Kidney (tissue), 14 donors: ENCODE measurements around the gene EHD1. TPM values are rescaled to one million over a fixed set of nuclear protein-coding genes. Genes with fewer than 3 reads are reported as not detected.

Experiments
- DNase-seq, 5 donors: peaks; one replicate each; pipeline ENCODE4 v3.0.0-alpha.2; 2013 to 2020
- FAIRE-seq: peaks from 2 replicates; lab custom pipeline; 2012; peaks lifted over from hg19 to GRCh38; lab: Jason Lieb, UNC
- H3K27ac ChIP-seq, 2 donors: one replicate each; pipeline ENCODE4 v1.7.0; 2013; ENCODE audit warnings: low read depth in 2 of 2, low read length in 2 of 2, inconsistent platforms in 1 of 2
- H3K27me3 ChIP-seq: one replicate; pipeline ENCODE4 v1.7.1; 2013; ENCODE audit warnings: low read length, inconsistent platforms; ENCODE audit not compliant: control insufficient read depth, insufficient read depth
- H3K36me3 ChIP-seq, 3 donors: one replicate each; pipeline versions ENCODE4 v1.7.0 to v1.7.1; 2013; ENCODE audit warnings: low read length in 3 of 3, control low read depth in 1 of 3, inconsistent platforms in 1 of 3; ENCODE audit not compliant: insufficient read depth in 3 of 3, control insufficient read depth in 2 of 3
- H3K4me1 ChIP-seq, 3 donors: one replicate each; pipeline versions ENCODE4 v1.7.0 to v1.7.1; 2013; ENCODE audit warnings: low read length in 3 of 3, inconsistent platforms in 1 of 3, low read depth in 1 of 3; ENCODE audit not compliant: control insufficient read depth in 2 of 3, insufficient read depth in 2 of 3
- H3K4me3 ChIP-seq, 3 donors: one replicate each; pipeline versions ENCODE4 v1.7.0 to v1.8.1; 2013; ENCODE audit warnings: low read length in 3 of 3, control low read depth in 1 of 3, inconsistent platforms in 1 of 3
- H3K9ac ChIP-seq, 3 donors: one replicate each; pipeline versions ENCODE4 v1.7.0 to v1.7.1; 2013; ENCODE audit warnings: low read length in 3 of 3, control low read depth in 1 of 3, inconsistent platforms in 1 of 3
- H3K9me3 ChIP-seq, 3 donors: one replicate each; pipeline versions ENCODE4 v1.7.0 to v1.7.1; 2013; ENCODE audit warnings: low read length in 3 of 3, control low read depth in 1 of 3, inconsistent platforms in 1 of 3; ENCODE audit not compliant: control insufficient read depth in 2 of 3, insufficient read depth in 1 of 3
- CTCF ChIP-seq: IDR thresholded peaks from 3 replicates; pipeline ENCODE4 v1.5.1; 2012; ENCODE audit warnings: mild to moderate bottlenecking, moderate library complexity, borderline replicate concordance; ENCODE audit not compliant: insufficient read depth; ENCODE audit errors: extremely low read depth
- intact Hi-C: fragments of 100-400 bp; cut with DNase I; formaldehyde crosslinking; loops from one replicate; pipeline ENCODE4 v1.11.1; 2022
- polyA plus RNA-seq: library from polyadenylated mRNA; stranded (reverse); fragments of 350-450 nt; fragmentation: Illumina TruSeq; extraction: RNeasy Lipid Tissue Mini Kit (QIAGEN cat#74804); gene quantifications from one replicate; pipeline ENCODE4 v1.2.3, GENCODE V29; 2014; ENCODE audit warnings: low read depth, low replicate concordance; ENCODE audit not compliant: insufficient read depth
- total RNA-seq: library from RNA; stranded (reverse); fragmentation: NEBNext Ultra II Directional; extraction: Animal tissue kit (Norgen Biotek cat#: 25700); gene quantifications from one replicate; pipeline ENCODE4 v1.2.1, GENCODE V29; 2021
- donor health status: control.
- donor health status: control.
- donor health status: control.
- donor health status: control.
- donor health status: control.
- donor health status: DM: yes; HTN: yes; CAD: no.
- donor health status: Normal renal cell carcinoma (clear cell type).

The EHD1 gene
- total and polyA plus RNA-seq, 2 donors from 2014 or later = 48.9 to 76.1 TPM

GRCh38 chr11:64916775-64917662, 38.6 kb upstream of the EHD1 start, which contains the start of gene ATG2A:
ATG2A (minus strand) TSS chr11:64917209; CDS start chr11:64917135, 74 bp downstream.
- DNase-seq (peak; percentile 99 to 100 (median 100)), FAIRE-seq (peak; percentile 99)
- intact Hi-C loops = no loop called here
- Histone ChIP-seq H3K27ac (peak within 1 kb of the TSS; percentile 67 to 75), H3K4me1 (peaks cover 0 to 16% (median 4%) of the 10 kb centered on the region in 3 donors), H3K9me3 (no peaks in the 10 kb centered on the region), H3K4me3 (peak within 1 kb of the TSS; percentile 96 to 100 (median 99)), H3K36me3 (peaks cover 0 to 7% (median 4%) of the 10 kb centered on the region in 3 donors), H3K27me3 (no peaks in the 10 kb centered on the region), H3K9ac (peak within 1 kb of the TSS; percentile 91 to 100 (median 96))
- no peak for TF ChIP-seq CTCF

- peak overlapping the region; percentile 91 to 100 (median 96) for H3K9ac ChIP-seq
- FAIRE-seq = no peak
- H3K27ac ChIP-seq = peak overlapping the region; percentile 67 to 75
- intact Hi-C loops = no loop called here
- no peak for TF ChIP-seq CTCF
- H3K4me1 ChIP-seq = peaks cover 0 to 16% (median 4%) of the 10 kb centered on the region in 3 donors
- H3K27me3 ChIP-seq = no peaks in the 10 kb centered on the region
- peak overlapping the region; percentile 96 to 100 (median 99) for H3K4me3 ChIP-seq
- no peaks in the 10 kb centered on the region for H3K9me3 ChIP-seq
- peaks cover 0 to 15% (median 11%) of the 10 kb centered on the region in 3 donors for H3K36me3 ChIP-seq
- peak in 3 of 5 donors; percentile 53 to 85 (median 83) for DNase-seq
These were observed 37.8 kb upstream of the EHD1 start for GRCh38 chr11:64916040-64916774.

- no peak for FAIRE-seq
These were observed 37.0 kb upstream of the EHD1 start for GRCh38 chr11:64915376-64915887.

More at GRCh38 chr11:64915376-64915887, 37.0 kb upstream of the EHD1 start:
- no peak for DNase-seq
- Histone ChIP-seq H3K9me3 (no peaks in the 10 kb centered on the region), H3K27me3 (no peaks in the 10 kb centered on the region), H3K4me3 (peak overlapping the region in 1 of 3 donors; percentile 99), H3K4me1 (peaks cover 0 to 16% (median 4%) of the 10 kb centered on the region in 3 donors), H3K9ac (peak overlapping the region in 1 of 3 donors; percentile 96), H3K27ac (no peak overlapping the region), H3K36me3 (peaks cover 0 to 22% (median 11%) of the 10 kb centered on the region in 3 donors)
- intact Hi-C loops = no loop called here
- TF ChIP-seq CTCF = no peak
